Tibial artery (tissue), 4 donors: ENCODE measurements around the gene GAD2.

Experiments used
- DNase-seq, 2 donors: peaks; one replicate each; pipeline ENCODE4 v3.0.0-alpha.2; 2019
- H3K27ac ChIP-seq, 2 donors: fragments of 200-600 bp; sonication (generic) in 1 of 2; 1 replicate in 1 of 2; 2 replicates in 1 of 2; pipeline ENCODE4 v1.5.1; 2018 to 2019; ENCODE audit warnings: mild to moderate bottlenecking in 1 of 2
- H3K27me3 ChIP-seq, 2 donors: fragments of 200-600 bp; sonication (generic) in 1 of 2; one replicate each; pipeline versions ENCODE4 v1.5.1 to v1.6.0; 2016 to 2019
- H3K36me3 ChIP-seq, 3 donors: fragments of 200-600 bp; sonication (generic) in 2 of 3; one replicate each; pipeline ENCODE4 v1.5.1; 2016 to 2019; ENCODE audit warnings: mild to moderate bottlenecking in 2 of 3
- H3K4me1 ChIP-seq, 4 donors: fragments of 200-600 bp; sonication (generic) in 2 of 4; 1 replicate in 3 of 4; 2 replicates in 1 of 4; pipeline ENCODE4 v1.5.1; 2016 to 2019
- H3K4me3 ChIP-seq, 2 donors: fragments of 200-600 bp; sonication (generic) in 1 of 2; 1 replicate in 1 of 2; 2 replicates in 1 of 2; pipeline ENCODE4 v1.5.1; 2018 to 2019; ENCODE audit warnings: mild to moderate bottlenecking in 2 of 2
- H3K9me3 ChIP-seq, 3 donors: fragments of 200-600 bp; sonication (generic) in 1 of 3; one replicate each; pipeline ENCODE4 v1.5.1; 2016 to 2019
- CTCF ChIP-seq, 2 experiments: fragments of 200-600 bp in 1 of 2; fragments of 450-650 bp in 1 of 2; IDR thresholded peaks; one replicate each; pipeline ENCODE4 v1.5.1; 2017 to 2019; ENCODE audit warnings: antibody characterized with exemption in 2 of 2, mild to moderate bottlenecking in 1 of 2, moderate library complexity in 1 of 2
- intact Hi-C: fragments of 100-400 bp; cut with DNase I; formaldehyde crosslinking; loops from one replicate; pipeline ENCODE4 v1.15.0; 2023; ENCODE audit warnings: low total_unique reads

GAD2 gene

DNA sequence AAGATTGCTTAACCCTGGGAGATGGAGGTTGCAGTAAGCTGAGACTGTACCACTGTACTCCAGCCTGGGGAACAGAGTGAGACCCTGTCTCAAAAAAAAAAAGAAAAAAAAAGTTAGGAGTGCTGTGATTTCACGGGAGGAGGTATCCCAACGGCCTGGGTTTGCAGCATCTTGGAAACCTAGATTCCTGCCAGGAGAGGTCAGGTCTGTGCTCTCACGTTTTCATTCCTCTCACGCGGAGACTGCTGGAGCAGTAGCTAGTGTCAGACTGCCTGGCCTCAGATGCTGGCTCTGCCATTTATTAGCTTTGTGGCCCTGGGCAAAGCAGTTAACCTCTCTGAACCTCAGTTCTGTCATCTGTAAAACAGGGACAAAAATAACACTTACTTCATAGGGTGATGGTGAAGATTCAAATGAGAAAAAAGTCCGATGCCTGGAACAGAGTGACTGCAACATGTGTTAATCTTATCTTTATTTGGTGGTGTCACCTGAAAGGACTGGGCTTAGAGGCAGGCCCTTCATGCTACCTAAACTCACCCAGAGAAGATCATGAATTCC, 94.9 kb downstream of the GAD2 start:
- Histone ChIP-seq H3K27ac (no peak overlapping the region), H3K27me3 (peaks cover 0 to 3% of the 10 kb centered on the region in 2 donors), H3K4me1 (no peaks in the 10 kb centered on the region), H3K36me3 (no peaks in the 10 kb centered on the region), H3K9me3 (no peaks in the 10 kb centered on the region), H3K4me3 (no peak overlapping the region)
- DNase-seq = no peak
- TF ChIP-seq CTCF (IDR thresholded peaks at IDR 0.05) = no peak
- intact Hi-C loops = no loop called here

DNA sequence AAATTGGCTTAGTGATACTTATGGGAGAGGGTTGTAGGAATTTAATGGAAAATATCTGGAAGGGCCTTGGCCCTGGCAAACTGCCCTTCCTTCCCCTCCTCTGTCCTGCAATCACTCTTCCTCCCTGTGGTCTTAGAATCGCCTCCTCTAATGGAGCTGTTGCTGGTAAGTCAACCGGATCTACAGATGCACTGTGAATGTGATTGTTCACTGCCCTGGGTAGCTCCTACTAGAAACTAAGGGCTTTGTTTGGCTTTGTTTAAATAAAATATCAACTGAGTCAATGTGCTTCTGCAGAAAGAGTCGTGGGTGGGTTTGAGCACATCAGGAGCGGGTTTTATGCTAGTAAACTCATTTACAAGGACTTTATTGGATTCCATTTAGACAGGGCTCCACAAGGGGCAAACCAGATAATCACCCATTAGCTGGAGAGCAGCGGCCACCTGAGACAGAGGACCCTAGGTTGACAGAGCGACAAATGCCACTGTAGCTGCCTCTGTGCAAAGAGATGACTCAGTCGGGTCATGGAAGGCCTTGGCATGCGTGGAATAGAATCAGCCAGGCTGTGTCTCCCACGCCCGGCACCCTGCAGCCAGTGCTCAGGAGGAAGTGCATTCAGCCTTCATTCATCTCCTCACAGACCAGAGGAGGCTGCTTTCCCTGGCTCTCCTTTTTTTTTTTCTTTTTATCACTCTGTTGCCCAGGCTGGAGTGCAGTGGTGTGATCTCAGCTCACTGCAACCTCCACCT, 97.9 kb downstream of the GAD2 start:
- H3K27me3 ChIP-seq = peaks cover 0 to 3% of the 10 kb centered on the region in 2 donors
- no peak overlapping the region for H3K4me3 ChIP-seq
- no peak for DNase-seq
- intact Hi-C loops = no loop called here
- no peak for TF ChIP-seq CTCF (IDR thresholded peaks at IDR 0.05)
- H3K9me3 ChIP-seq = no peaks in the 10 kb centered on the region
- no peaks in the 10 kb centered on the region for H3K36me3 ChIP-seq
- H3K4me1 ChIP-seq = no peaks in the 10 kb centered on the region
- no peak overlapping the region for H3K27ac ChIP-seq

DNA sequence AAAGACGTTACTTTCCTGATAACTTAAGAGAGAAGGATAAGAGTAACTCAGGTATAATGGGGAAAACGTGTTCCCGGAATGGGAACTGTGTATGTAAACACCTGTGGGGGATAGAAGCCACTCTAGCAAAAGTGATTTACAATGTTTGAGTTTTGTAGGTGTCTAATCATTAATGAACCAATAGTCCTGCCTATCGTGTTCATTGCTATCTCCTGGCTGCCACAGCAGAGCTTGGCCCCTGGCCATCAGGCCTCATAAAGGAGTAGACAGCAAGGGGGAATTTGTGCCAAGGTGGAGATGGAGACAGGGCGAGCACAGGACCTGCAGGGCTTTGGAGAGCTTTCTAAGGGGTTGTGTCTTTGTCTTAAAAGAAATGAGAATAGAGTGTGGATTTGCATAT, 102.1 kb downstream of the GAD2 start:
- no peak for TF ChIP-seq CTCF (IDR thresholded peaks at IDR 0.05)
- Histone ChIP-seq H3K27me3 (no peaks in the 10 kb centered on the region), H3K4me1 (no peaks in the 10 kb centered on the region), H3K27ac (no peak overlapping the region), H3K36me3 (no peaks in the 10 kb centered on the region), H3K4me3 (no peak overlapping the region), H3K9me3 (no peaks in the 10 kb centered on the region)
- DNase-seq = no peak
- intact Hi-C loops = no loop called here

DNA sequence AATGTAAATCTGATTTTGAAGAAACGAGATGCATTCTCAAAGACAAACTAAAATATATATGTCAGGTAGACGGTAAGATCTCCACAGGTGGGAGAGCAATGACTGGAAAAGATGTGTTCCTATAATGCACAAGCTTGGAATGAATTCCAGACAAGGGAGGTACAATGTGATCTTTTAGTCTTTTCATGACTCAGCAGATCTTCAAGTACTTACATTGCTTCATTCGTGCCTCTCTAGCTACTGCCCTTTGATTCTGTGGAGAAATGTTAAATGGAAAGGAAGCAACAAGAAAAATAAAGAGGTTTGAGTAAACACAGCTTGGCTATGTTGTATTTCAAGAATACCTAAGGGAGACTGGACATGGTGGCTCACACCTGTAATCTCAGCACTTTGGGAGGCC, 106.6 kb downstream of the GAD2 start:
- intact Hi-C loops = no loop called here
- DNase-seq = no peak
- no peaks in the 10 kb centered on the region for H3K27me3 ChIP-seq
- H3K9me3 ChIP-seq = no peaks in the 10 kb centered on the region
- no peak for TF ChIP-seq CTCF (IDR thresholded peaks at IDR 0.05)
- H3K4me1 ChIP-seq = no peaks in the 10 kb centered on the region
- H3K4me3 ChIP-seq = no peak overlapping the region
- H3K36me3 ChIP-seq = no peaks in the 10 kb centered on the region
- H3K27ac ChIP-seq = no peak overlapping the region

DNA sequence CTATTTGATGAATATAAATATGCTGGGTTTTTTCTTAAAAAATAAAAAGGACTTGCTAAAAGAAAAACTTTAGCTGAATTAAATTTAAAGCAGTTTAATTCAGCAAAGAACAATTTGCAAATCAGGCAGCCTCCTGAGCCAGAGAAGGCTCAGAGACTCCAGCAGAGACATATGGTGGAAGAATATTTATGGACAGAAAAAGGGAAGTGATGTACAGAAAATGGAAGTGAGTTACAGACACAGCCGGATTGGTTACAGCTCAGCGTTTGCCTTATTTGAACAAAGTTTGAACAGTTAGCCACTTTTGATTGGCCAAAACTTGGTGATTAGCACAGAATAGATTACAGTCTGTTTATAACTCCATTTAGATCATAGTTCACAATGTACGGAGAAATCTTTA, 110.3 kb downstream of the GAD2 start:
- Histone ChIP-seq H3K4me3 (no peak overlapping the region), H3K9me3 (no peaks in the 10 kb centered on the region), H3K27ac (no peak overlapping the region), H3K36me3 (no peaks in the 10 kb centered on the region), H3K4me1 (no peaks in the 10 kb centered on the region), H3K27me3 (no peaks in the 10 kb centered on the region)
- intact Hi-C loops = no loop called here
- TF ChIP-seq CTCF (IDR thresholded peaks at IDR 0.05) = no peak
- no peak for DNase-seq
